Measurements from ENCODE around the gene TRIP10.

DNA sequence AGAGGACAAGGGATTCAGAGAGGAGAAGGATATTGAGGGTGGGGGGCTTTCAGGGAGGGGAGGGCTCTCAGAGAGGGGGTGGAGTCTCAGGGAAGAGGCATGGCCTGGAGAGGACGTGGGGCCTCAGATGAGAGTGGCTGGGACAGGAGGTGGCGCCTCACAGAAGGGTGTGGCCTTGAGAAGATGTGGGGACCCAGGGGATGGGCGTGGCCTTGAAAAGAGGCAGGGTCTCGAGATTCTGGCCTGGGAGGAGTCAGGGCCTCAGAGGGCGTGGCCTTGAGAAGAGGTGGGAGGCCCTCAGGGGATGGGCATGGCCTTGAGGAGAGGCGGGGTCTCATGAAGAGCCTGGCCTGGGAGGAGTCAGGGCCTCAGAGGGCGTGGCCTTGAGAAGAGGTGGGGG is 45.8 kb upstream of the TRIP10 start:
- TF ChIP-seq CTCF (IDR thresholded peaks at IDR 0.05; ENCODE audit: low read length) (no peak), EZH2phosphoT487 (IDR thresholded peaks at IDR 0.05; ENCODE audit: low read length) (no peak), EZH2 (optimal IDR thresholded peaks at IDR 0.05; ENCODE audit: low read depth, low read length) (no peak)

All from MM.1S (cell line).